Measurements from ENCODE around the gene PDE11A.

Gene PDE11A

GRCh38 chr2:177692042-177692782 lies 380.4 kb downstream of the PDE11A start:
- H3K36me3 Mint-ChIP-seq (ENCODE audit: insufficient read depth): peaks cover 2% of the 10 kb centered on the region
- DNase-seq (no peak), ATAC-seq (replicated peaks) (no peak)
- no peak overlapping the region for H3K4me3 Mint-ChIP-seq
- H3K27me3 Mint-ChIP-seq: peaks cover 43 to 44% of the 10 kb centered on the region in 2 donors
- no peaks in the 10 kb centered on the region for H3K9me3 Mint-ChIP-seq
- H3K4me1 Mint-ChIP-seq (ENCODE audit: low read depth in 2 of 2): no peaks in the 10 kb centered on the region
- no peak overlapping the region for H3K27ac Mint-ChIP-seq

DNA sequence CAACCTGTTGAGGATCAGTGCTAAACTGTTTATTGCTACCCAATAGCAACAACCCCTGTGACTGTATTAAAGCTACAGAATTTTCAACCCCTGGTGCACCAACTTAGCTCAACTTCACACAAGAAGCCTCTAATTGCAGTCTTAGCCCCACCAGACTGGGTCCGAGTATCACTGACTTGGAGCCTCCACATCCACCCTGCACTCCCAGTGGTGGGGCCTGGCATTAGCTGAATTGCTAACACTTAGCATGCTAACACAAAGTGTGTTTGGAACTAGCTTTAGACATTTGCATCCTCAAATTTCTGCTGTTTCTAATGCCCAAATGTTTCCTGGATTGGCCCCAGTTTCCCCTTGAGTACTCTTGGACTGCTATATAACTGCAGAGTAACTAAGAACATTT lies 381.4 kb downstream of the PDE11A start:
- Mint-ChIP-seq H3K4me3 (no peak overlapping the region), H3K4me1 (ENCODE audit: low read depth in 2 of 2) (no peaks in the 10 kb centered on the region), H3K36me3 (ENCODE audit: insufficient read depth) (peaks cover 2% of the 10 kb centered on the region), H3K9me3 (no peaks in the 10 kb centered on the region), H3K27me3 (peaks cover 33 to 39% of the 10 kb centered on the region in 2 donors), H3K27ac (no peak overlapping the region)
- ATAC-seq (replicated peaks) (no peak), DNase-seq (no peak)

DNA sequence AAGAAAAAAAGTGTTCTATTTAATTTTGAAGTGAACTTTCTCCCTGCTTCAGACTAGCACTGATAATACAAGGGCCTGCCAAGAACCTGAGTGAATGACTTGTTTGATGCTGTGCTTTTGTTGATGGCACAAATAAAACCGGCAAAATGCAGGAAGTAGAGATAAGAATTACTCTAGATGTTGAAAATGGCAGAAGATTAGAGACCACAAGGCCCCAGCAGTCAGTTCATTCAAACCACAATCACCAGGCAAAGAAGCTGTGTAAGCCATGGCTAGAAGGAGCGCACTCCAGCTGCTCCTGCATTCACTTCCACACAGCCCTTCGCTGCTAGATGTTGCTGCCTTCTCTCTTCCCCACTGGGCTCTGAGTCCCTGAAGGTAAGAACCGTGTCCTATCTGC lies 383.0 kb downstream of the PDE11A start:
- Mint-ChIP-seq H3K4me1 (ENCODE audit: low read depth in 2 of 2) (no peaks in the 10 kb centered on the region), H3K36me3 (ENCODE audit: insufficient read depth) (peaks cover 2% of the 10 kb centered on the region), H3K27me3 (peaks cover 21 to 31% of the 10 kb centered on the region in 2 donors), H3K9me3 (no peaks in the 10 kb centered on the region), H3K27ac (no peak overlapping the region), H3K4me3 (no peak overlapping the region)
- ATAC-seq (replicated peaks): no peak
- DNase-seq: no peak

DNA sequence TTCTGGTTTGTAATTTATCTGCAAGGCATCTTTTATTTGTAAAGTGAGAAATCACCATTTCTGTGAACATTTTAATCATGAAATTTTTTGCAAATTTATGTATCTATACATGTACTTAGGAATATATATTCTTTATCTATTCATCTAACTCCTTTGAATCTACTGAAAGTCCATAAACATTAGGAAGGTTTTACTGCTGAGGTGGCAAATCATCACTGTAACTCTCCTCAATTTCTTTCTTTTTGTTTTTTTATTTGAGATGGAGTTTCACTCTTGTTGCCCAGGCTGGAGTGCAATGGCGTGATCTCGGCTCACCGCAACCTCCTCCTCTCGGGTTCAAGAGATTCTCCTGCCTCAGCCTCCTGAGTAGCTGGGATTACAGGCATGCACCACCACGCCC lies 383.7 kb downstream of the PDE11A start:
- no peaks in the 10 kb centered on the region for H3K9me3 Mint-ChIP-seq
- no peak overlapping the region for H3K27ac Mint-ChIP-seq
- no peak for ATAC-seq (replicated peaks)
- peaks cover 14 to 25% of the 10 kb centered on the region in 2 donors for H3K27me3 Mint-ChIP-seq
- H3K4me3 Mint-ChIP-seq: no peak overlapping the region
- no peak for DNase-seq
- peaks cover 2% of the 10 kb centered on the region for H3K36me3 Mint-ChIP-seq (ENCODE audit: insufficient read depth)
- H3K4me1 Mint-ChIP-seq (ENCODE audit: low read depth in 2 of 2): no peaks in the 10 kb centered on the region

DNA sequence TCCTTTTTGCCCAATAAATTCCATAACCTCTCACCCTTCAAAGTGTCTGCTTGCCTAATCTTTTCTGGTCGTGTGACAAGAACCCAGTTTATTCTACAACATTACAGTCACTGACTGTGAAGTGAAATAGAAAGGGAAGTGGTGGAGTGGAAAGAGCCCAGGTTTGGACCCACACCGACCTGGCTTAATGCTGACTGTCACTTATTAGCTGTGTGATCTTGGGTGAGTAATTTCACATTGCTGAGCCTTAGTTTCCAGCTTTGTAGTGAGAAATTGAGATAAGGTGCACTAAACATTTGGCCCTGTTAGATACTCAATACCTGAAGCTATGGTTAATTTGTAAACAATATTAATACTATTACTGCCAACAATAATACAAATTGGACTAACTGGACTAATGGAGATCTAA lies 388.9 kb downstream of the PDE11A start:
- Mint-ChIP-seq H3K27me3 (peaks cover 0 to 14% of the 10 kb centered on the region in 2 donors), H3K27ac (no peak overlapping the region), H3K4me1 (ENCODE audit: low read depth in 2 of 2) (no peaks in the 10 kb centered on the region), H3K4me3 (no peak overlapping the region), H3K36me3 (ENCODE audit: insufficient read depth) (no peaks in the 10 kb centered on the region), H3K9me3 (no peaks in the 10 kb centered on the region)
- no peak for ATAC-seq (replicated peaks)
- no peak for DNase-seq

DNA sequence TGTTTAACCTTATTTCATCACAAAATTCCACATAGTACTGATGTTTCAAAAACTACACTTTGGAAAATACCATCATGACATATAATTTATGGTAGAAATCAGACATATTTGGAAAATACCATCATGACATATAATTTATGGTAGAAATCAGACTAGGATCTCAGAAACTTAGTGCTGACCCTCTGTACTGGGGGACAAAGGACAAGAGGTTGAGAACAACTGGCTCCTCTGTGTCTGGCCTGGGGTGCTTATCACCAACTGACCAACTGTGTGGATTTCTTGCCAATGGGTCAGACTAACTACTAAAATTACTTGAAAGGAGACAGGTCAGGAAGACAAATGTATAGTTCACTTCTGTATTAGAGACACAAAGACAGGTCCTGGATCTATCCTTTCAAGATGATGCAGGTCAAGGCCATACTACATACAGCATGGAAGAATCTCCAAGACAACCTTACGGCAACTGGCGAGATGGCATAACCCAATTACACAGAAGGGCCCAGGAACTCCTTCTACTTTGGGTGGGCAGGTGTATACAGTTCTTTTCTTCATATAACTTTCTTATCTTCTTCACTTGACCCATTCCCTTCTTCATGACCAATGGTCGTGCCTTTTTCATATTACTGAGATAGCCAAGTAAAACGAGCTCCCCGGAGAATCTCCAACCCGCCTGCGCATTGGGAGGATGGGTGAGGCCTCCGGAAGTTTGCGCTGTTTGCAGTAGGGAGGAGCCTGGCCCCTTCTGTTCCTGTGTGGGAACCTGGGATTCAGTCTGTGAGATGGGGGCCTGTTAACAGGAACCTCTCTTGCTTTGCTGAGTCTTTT lies 389.5 kb downstream of the PDE11A start:
- DNase-seq (no peak), ATAC-seq (replicated peaks) (no peak)
- H3K36me3 Mint-ChIP-seq (ENCODE audit: insufficient read depth): no peaks in the 10 kb centered on the region
- H3K4me1 Mint-ChIP-seq (ENCODE audit: low read depth in 2 of 2): no peaks in the 10 kb centered on the region
- peaks cover 0 to 10% of the 10 kb centered on the region in 2 donors for H3K27me3 Mint-ChIP-seq
- H3K9me3 Mint-ChIP-seq: no peaks in the 10 kb centered on the region
- no peak overlapping the region for H3K4me3 Mint-ChIP-seq
- H3K27ac Mint-ChIP-seq: no peak overlapping the region

DNA sequence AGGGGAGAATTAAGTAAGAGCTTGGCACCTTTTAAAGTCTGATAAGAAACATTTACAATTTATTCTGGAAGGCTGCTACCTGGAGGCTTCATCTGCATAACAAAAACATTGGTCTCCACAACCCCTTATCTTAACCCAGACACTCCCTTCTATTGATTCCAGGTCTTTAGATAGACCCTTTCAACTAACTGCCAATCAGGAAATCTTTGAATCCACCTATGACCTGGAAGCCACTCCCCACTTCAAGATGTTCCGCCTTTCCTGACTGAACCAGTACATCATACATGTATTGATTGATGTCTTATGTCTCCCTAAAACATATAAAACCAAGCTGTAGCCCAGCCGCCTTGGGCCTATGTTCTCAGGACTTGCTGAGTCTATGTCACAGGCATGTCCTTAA lies 390.6 kb downstream of the PDE11A start:
- H3K36me3 Mint-ChIP-seq (ENCODE audit: insufficient read depth): no peaks in the 10 kb centered on the region
- peaks cover 0 to 8% of the 10 kb centered on the region in 2 donors for H3K27me3 Mint-ChIP-seq
- no peaks in the 10 kb centered on the region for H3K9me3 Mint-ChIP-seq
- no peak overlapping the region for H3K4me3 Mint-ChIP-seq
- ATAC-seq (replicated peaks): no peak
- no peak for DNase-seq
- H3K27ac Mint-ChIP-seq: no peak overlapping the region
- no peaks in the 10 kb centered on the region for H3K4me1 Mint-ChIP-seq (ENCODE audit: low read depth in 2 of 2)

GRCh38 chr2:177680866-177681712 lies 391.5 kb downstream of the PDE11A start:
- no peak overlapping the region for H3K4me3 Mint-ChIP-seq
- no peaks in the 10 kb centered on the region for H3K9me3 Mint-ChIP-seq
- no peak for ATAC-seq (replicated peaks)
- H3K4me1 Mint-ChIP-seq (ENCODE audit: low read depth in 2 of 2): no peaks in the 10 kb centered on the region
- H3K27ac Mint-ChIP-seq: no peak overlapping the region
- no peak for DNase-seq
- H3K27me3 Mint-ChIP-seq: peaks cover under 1 to 16% of the 10 kb centered on the region in 2 donors
- no peaks in the 10 kb centered on the region for H3K36me3 Mint-ChIP-seq (ENCODE audit: insufficient read depth)

DNA sequence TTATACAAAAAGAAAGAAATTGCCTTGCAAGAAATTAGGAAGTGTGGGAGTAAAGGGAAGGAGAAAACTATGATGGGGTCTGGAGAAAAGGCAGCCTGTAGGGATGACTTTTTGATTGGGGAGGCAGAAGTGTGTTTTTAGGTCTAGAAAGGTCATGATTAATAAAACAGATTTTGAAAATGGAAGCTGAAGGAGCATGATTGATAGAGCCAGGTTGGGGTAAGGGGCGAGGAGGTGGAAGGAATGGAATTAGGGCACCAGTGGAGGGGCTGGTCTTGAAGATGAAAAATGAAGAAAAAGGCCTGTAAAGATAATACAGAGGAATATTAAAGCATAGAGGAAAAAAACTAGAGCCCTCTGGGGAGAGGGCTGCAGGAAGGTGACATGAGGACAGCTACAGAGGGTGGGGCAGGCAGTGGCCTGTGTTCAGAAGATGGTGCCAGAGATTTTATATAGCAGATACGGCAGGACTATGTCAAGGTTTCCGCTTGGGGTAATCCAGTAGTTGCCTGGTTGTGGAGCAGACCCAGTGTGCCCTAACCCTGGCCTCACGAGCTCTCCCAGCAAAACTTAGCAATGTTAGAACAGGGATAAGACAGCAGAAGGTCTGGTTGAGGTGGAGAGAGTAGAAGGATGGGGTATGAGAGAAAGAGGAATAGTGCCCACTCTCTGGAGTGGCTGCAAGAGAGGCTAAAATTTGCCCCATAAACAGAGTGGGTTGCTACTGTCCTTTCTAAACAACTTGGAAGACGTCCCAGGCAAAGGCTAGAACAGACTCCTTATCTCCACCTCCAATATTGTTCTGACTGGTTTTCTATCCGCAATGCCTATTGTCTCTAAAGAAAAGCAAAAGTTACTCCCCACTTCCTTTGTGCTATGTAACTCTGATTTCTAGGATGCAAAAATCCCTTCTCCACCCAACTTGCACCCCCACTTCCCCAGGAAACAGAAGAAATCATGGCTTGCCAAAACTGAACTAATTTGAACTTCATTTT lies 392.7 kb downstream of the PDE11A start:
- Mint-ChIP-seq H3K4me3 (no peak overlapping the region), H3K27ac (no peak overlapping the region), H3K9me3 (no peaks in the 10 kb centered on the region), H3K36me3 (ENCODE audit: insufficient read depth) (no peaks in the 10 kb centered on the region), H3K27me3 (peaks cover 10 to 25% of the 10 kb centered on the region in 2 donors), H3K4me1 (ENCODE audit: low read depth in 2 of 2) (no peaks in the 10 kb centered on the region)
- DNase-seq (no peak), ATAC-seq (replicated peaks) (no peak)

GRCh38 chr2:177678939-177679338 lies 393.6 kb downstream of the PDE11A start:
- Mint-ChIP-seq H3K4me3 (no peak overlapping the region), H3K27ac (no peak overlapping the region), H3K27me3 (peaks cover 17 to 33% of the 10 kb centered on the region in 2 donors), H3K4me1 (ENCODE audit: low read depth in 2 of 2) (no peaks in the 10 kb centered on the region), H3K9me3 (no peaks in the 10 kb centered on the region), H3K36me3 (ENCODE audit: insufficient read depth) (no peaks in the 10 kb centered on the region)
- no peak for ATAC-seq (replicated peaks)
- no peak for DNase-seq

DNA sequence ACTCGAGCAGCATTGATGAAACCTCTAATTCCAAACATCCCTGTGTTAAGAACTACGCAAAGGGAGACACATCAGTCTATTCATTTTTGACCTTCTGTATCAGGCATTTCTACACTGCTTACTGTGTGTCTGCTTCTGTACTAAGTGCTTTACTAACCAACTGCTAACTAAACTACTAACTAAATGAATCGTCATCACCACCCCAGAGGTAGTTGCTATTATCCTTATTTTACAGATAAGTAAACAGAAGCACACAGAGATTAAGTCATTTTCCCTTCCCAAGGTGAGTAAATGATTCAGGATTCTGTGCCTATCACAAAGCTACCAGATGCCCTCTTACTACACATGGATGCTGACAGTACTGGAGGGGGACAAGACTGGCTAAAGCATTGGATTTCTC lies 395.9 kb downstream of the PDE11A start:
- Mint-ChIP-seq H3K27me3 (peaks cover 35 to 56% of the 10 kb centered on the region in 2 donors), H3K36me3 (ENCODE audit: insufficient read depth) (no peaks in the 10 kb centered on the region), H3K4me1 (ENCODE audit: low read depth in 2 of 2) (no peaks in the 10 kb centered on the region), H3K27ac (no peak overlapping the region), H3K9me3 (no peaks in the 10 kb centered on the region), H3K4me3 (no peak overlapping the region)
- ATAC-seq (replicated peaks) (no peak), DNase-seq (no peak)

DNA sequence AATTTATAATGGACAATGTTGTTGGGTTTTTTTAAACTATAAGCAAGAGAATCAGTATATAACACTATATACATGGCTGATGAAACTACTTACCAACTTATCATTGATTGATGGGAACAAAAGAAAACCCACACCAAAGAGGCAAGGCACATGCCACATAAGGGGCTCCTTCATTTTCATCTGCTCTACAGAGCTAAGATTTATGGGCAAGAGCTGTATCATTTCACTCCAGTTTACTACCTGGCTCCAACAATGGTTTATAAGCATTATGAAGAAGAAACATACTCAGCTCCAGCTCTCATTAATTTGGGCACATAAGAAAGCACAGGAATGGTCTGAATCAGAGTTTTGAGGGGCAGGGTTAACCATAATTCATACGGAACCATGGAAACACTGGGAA lies 396.8 kb downstream of the PDE11A start:
- Mint-ChIP-seq H3K4me3 (no peak overlapping the region), H3K9me3 (no peaks in the 10 kb centered on the region), H3K27ac (no peak overlapping the region), H3K4me1 (ENCODE audit: low read depth in 2 of 2) (no peaks in the 10 kb centered on the region), H3K27me3 (peaks cover 41 to 64% of the 10 kb centered on the region in 2 donors), H3K36me3 (ENCODE audit: insufficient read depth) (no peaks in the 10 kb centered on the region)
- DNase-seq: no peak
- no peak for ATAC-seq (replicated peaks)

Data from effector memory CD8-positive, alpha-beta T cell (primary cell).